ENCODE results near the gene UBE2O. TPM values are rescaled to one million over a fixed set of nuclear protein-coding genes. Genes with fewer than 3 reads are reported as not detected.

UBE2O gene
- polyA plus RNA-seq, 2 donors, result 8.1 to 9.2 TPM

DNA sequence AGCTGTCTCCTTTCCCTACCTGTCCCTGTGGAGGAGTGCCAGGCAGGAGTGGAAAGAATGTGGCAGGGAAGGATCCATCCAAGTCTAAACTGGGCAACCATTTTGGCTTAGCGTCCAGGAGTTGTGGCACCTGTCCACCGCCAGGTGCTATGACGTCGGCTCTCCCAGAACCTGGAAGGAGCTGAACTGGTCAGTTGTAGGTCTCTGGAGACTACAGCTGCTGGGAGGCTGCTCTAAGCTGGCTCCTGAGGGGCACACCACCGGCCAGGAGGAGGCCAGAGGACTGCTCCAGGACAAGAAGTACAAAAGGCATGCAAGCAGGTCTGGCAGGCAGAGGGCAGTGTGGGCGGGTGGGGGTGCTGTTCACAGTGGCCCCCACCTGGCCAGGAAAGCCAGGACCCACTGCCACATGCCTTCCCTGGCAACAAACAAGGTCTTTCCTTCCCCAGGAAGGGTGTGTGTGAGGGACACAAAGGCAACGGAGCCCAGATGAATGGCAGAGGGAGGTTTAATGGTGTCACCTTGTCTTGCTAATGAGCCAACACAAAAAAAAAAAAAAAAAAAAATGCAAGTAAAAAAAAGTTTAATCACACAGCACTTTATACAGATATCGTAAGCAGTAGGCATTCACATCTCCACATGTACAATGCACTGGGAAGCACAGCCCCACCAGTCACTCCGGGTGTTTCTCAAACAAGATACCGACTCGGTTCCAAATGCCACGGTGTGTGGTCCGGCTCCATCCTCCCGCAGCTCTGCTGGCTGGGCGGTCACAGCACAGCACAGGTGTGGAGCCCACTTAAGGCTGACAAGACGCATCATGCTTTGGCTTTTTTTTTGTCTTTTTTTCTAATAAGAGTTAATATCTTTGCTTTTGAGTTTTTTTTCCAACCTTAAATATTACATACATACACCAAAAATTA, 63.7 kb downstream of the UBE2O start:
- H3K27ac ChIP-seq (ENCODE audit: low read depth in 2 of 2, low read length in 1 of 2), result no peak overlapping the region
- WGBS, 2 donors, result 76 to 80% methylated on average over 16 of the region's 16 CpGs

DNA sequence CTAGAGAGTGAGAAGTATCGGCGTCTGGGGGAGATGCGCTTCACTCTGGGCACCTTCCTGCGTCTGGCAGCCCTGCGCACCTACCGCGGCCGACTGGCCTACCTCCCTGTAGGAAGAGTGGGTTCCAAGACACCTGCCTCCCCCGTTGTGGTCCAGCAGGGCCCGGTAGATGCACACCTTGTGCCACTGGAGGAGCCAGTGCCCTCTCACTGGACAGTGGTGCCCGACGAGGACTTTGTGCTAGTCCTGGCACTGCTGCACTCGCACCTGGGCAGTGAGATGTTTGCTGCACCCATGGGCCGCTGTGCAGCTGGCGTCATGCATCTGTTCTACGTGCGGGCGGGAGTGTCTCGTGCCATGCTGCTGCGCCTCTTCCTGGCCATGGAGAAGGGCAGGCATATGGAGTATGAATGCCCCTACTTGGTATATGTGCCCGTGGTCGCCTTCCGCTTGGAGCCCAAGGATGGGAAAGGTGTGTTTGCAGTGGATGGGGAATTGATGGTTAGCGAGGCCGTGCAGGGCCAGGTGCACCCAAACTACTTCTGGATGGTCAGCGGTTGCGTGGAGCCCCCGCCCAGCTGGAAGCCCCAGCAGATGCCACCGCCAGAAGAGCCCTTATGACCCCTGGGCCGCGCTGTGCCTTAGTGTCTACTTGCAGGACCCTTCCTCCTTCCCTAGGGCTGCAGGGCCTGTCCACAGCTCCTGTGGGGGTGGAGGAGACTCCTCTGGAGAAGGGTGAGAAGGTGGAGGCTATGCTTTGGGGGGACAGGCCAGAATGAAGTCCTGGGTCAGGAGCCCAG, 65.8 kb downstream of the UBE2O start:
- Histone ChIP-seq H3K36me3 (ENCODE audit: control insufficient read depth in 2 of 2, insufficient read depth in 2 of 2, low read length in 1 of 2) (peaks cover 0 to 13% of the 10 kb centered on the region in 2 donors), H3K27me3 (ENCODE audit: control insufficient read depth in 1 of 2, insufficient read depth in 2 of 2, low read length in 2 of 2) (no peaks in the 10 kb centered on the region), H3K4me3 (ENCODE audit: low read depth in 1 of 2, low read length in 2 of 2) (no peak overlapping the region), H3K9me3 (ENCODE audit: control insufficient read depth in 2 of 2, insufficient read depth in 1 of 2, low read depth in 1 of 2, low read length in 1 of 2) (no peaks in the 10 kb centered on the region), H3K4me1 (ENCODE audit: control insufficient read depth in 2 of 2, insufficient read depth in 2 of 2, low read length in 1 of 2) (peaks cover 0 to 17% of the 10 kb centered on the region in 2 donors), H3K27ac (ENCODE audit: low read depth in 2 of 2, low read length in 1 of 2) (no peak overlapping the region)
- 88 to 90% methylated on average over 30 to 31 of the region's 31 CpGs for WGBS, 2 donors

More for the DNA sequence above, 63.7 kb downstream of the UBE2O start:
- H3K27me3 ChIP-seq (ENCODE audit: control insufficient read depth in 1 of 2, insufficient read depth in 2 of 2, low read length in 2 of 2), result no peaks in the 10 kb centered on the region
- peaks cover 5 to 16% of the 10 kb centered on the region in 2 donors for H3K36me3 ChIP-seq (ENCODE audit: control insufficient read depth in 2 of 2, insufficient read depth in 2 of 2, low read length in 1 of 2)
- H3K4me1 ChIP-seq (ENCODE audit: control insufficient read depth in 2 of 2, insufficient read depth in 2 of 2, low read length in 1 of 2), result peaks cover 0 to 10% of the 10 kb centered on the region in 2 donors
- H3K9me3 ChIP-seq (ENCODE audit: control insufficient read depth in 2 of 2, insufficient read depth in 1 of 2, low read depth in 1 of 2, low read length in 1 of 2), result no peaks in the 10 kb centered on the region
- no peak overlapping the region for H3K4me3 ChIP-seq (ENCODE audit: low read depth in 1 of 2, low read length in 2 of 2)

DNA sequence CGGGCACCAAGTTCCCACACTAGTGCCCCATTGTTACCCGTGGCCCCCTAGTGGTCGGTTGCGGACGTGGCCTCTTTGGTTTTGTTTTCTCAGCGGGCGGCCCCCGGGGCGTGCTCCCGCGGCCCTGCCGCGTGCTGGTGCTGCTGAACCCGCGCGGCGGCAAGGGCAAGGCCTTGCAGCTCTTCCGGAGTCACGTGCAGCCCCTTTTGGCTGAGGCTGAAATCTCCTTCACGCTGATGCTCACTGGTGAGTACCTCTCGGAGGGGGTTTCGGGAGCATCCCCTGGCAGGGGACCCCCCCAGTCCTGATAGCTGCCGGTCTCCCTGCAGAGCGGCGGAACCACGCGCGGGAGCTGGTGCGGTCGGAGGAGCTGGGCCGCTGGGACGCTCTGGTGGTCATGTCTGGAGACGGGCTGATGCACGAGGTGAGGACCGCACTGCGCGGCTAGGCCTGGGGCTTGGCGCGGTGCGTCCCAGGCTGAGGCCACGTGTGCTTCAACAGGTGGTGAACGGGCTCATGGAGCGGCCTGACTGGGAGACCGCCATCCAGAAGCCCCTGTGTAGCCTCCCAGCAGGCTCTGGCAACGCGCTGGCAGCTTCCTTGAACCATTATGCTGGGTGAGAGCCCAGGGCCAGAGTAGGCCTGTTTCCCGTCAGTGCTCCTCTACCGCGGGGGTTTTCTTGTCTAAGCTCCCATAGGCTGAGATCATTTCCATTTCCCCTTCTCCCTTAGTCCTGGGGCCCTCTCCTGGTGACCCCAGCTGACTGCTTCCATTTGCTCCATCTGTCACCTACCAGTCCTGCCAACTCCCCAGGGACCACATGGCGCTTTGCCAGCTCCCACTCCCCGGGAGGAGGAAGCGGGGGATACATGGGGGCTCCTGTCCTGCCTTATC, 66.8 kb downstream of the UBE2O start:
- peaks cover 0 to 7% of the 10 kb centered on the region in 2 donors for H3K36me3 ChIP-seq (ENCODE audit: control insufficient read depth in 2 of 2, insufficient read depth in 2 of 2, low read length in 1 of 2)
- no peaks in the 10 kb centered on the region for H3K9me3 ChIP-seq (ENCODE audit: control insufficient read depth in 2 of 2, insufficient read depth in 1 of 2, low read depth in 1 of 2, low read length in 1 of 2)
- 32 to 35% methylated on average over 52 of the region's 52 CpGs for WGBS, 2 donors
- H3K27ac ChIP-seq (ENCODE audit: low read depth in 2 of 2, low read length in 1 of 2), result peak overlapping the region in 1 of 2 donors; percentile 5
- H3K4me3 ChIP-seq (ENCODE audit: low read depth in 1 of 2, low read length in 2 of 2), result peak overlapping the region; percentile 65 to 69
- peaks cover 0 to 17% of the 10 kb centered on the region in 2 donors for H3K4me1 ChIP-seq (ENCODE audit: control insufficient read depth in 2 of 2, insufficient read depth in 2 of 2, low read length in 1 of 2)
- H3K27me3 ChIP-seq (ENCODE audit: control insufficient read depth in 1 of 2, insufficient read depth in 2 of 2, low read length in 2 of 2), result no peaks in the 10 kb centered on the region

GRCh38 chr17:76384987-76385891, 67.7 kb downstream of the UBE2O start:
- Histone ChIP-seq H3K36me3 (ENCODE audit: control insufficient read depth in 2 of 2, insufficient read depth in 2 of 2, low read length in 1 of 2) (peaks cover 0 to 7% of the 10 kb centered on the region in 2 donors), H3K27ac (ENCODE audit: low read depth in 2 of 2, low read length in 1 of 2) (peak overlapping the region; percentile 87 to 89), H3K4me1 (ENCODE audit: control insufficient read depth in 2 of 2, insufficient read depth in 2 of 2, low read length in 1 of 2) (peaks cover 0 to 17% of the 10 kb centered on the region in 2 donors), H3K27me3 (ENCODE audit: control insufficient read depth in 1 of 2, insufficient read depth in 2 of 2, low read length in 2 of 2) (no peaks in the 10 kb centered on the region), H3K9me3 (ENCODE audit: control insufficient read depth in 2 of 2, insufficient read depth in 1 of 2, low read depth in 1 of 2, low read length in 1 of 2) (no peaks in the 10 kb centered on the region), H3K4me3 (ENCODE audit: low read depth in 1 of 2, low read length in 2 of 2) (peak overlapping the region; percentile 65 to 69)
- WGBS, 2 donors, result 1 to 2% methylated on average over 74 of the region's 74 CpGs

- peak within 1 kb of the TSS; percentile 87 to 89 for H3K27ac ChIP-seq (ENCODE audit: low read depth in 2 of 2, low read length in 1 of 2)
- no peaks in the 10 kb centered on the region for H3K27me3 ChIP-seq (ENCODE audit: control insufficient read depth in 1 of 2, insufficient read depth in 2 of 2, low read length in 2 of 2)
- H3K4me3 ChIP-seq (ENCODE audit: low read depth in 1 of 2, low read length in 2 of 2), result peak within 1 kb of the TSS; percentile 65 to 69
- H3K36me3 ChIP-seq (ENCODE audit: control insufficient read depth in 2 of 2, insufficient read depth in 2 of 2, low read length in 1 of 2), result peaks cover 0 to 7% of the 10 kb centered on the region in 2 donors
- H3K4me1 ChIP-seq (ENCODE audit: control insufficient read depth in 2 of 2, insufficient read depth in 2 of 2, low read length in 1 of 2), result peaks cover 0 to 17% of the 10 kb centered on the region in 2 donors
- H3K9me3 ChIP-seq (ENCODE audit: control insufficient read depth in 2 of 2, insufficient read depth in 1 of 2, low read depth in 1 of 2, low read length in 1 of 2), result no peaks in the 10 kb centered on the region
- 0 to 1% methylated on average over 96 to 118 of the region's 118 CpGs for WGBS, 2 donors
Measured at GRCh38 chr17:76384222-76384986, 68.5 kb downstream of the UBE2O start, which contains the start of gene SPHK1. Gene SPHK1, plus strand, starts transcription at chr17:76384609. Its CDS starts 1,036 bp downstream, at chr17:76385645.

DNA sequence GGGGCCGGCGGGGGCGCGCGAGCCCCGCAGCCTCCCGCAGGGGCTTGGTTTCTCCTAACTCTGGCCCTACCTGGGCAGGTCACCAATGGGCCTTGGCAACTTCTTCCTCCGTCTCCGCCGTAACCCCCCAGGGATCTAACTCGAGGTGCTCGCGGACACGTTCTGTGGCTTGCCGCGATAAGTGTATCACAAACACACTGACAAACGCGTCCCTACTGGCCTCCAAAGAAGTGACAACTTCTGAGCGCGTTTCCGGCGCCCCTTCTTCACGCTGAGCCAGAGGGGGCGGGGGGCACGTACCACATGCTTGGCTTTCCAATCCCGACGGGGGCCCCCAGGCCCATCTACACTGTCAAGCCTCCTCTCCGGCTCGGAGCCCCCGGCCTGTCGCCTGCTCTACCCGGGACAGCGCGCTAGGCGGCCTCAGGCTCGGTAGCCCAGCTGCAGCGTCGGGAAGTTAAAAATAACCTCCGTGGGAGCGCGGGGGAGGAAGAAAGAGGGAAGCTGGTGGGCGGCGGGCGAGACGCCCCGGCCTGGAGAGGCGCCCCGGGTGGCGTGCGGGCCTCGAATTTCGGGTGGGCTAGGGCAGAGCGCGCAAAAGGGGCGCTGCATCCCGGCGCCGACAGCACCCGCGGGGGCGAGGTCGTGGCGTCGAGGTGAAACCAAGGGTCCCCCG, 69.3 kb downstream of the UBE2O start:
- no peaks in the 10 kb centered on the region for H3K27me3 ChIP-seq (ENCODE audit: control insufficient read depth in 1 of 2, insufficient read depth in 2 of 2, low read length in 2 of 2)
- H3K27ac ChIP-seq (ENCODE audit: low read depth in 2 of 2, low read length in 1 of 2), result peak overlapping the region; percentile 87 to 89
- H3K9me3 ChIP-seq (ENCODE audit: control insufficient read depth in 2 of 2, insufficient read depth in 1 of 2, low read depth in 1 of 2, low read length in 1 of 2), result no peaks in the 10 kb centered on the region
- H3K4me1 ChIP-seq (ENCODE audit: control insufficient read depth in 2 of 2, insufficient read depth in 2 of 2, low read length in 1 of 2), result peaks cover 0 to 17% of the 10 kb centered on the region in 2 donors
- H3K4me3 ChIP-seq (ENCODE audit: low read depth in 1 of 2, low read length in 2 of 2), result peak overlapping the region; percentile 65 to 69
- WGBS, 2 donors, result 0 to 1% methylated on average over 46 to 65 of the region's 65 CpGs
- H3K36me3 ChIP-seq (ENCODE audit: control insufficient read depth in 2 of 2, insufficient read depth in 2 of 2, low read length in 1 of 2), result peaks cover 0 to 7% of the 10 kb centered on the region in 2 donors

DNA sequence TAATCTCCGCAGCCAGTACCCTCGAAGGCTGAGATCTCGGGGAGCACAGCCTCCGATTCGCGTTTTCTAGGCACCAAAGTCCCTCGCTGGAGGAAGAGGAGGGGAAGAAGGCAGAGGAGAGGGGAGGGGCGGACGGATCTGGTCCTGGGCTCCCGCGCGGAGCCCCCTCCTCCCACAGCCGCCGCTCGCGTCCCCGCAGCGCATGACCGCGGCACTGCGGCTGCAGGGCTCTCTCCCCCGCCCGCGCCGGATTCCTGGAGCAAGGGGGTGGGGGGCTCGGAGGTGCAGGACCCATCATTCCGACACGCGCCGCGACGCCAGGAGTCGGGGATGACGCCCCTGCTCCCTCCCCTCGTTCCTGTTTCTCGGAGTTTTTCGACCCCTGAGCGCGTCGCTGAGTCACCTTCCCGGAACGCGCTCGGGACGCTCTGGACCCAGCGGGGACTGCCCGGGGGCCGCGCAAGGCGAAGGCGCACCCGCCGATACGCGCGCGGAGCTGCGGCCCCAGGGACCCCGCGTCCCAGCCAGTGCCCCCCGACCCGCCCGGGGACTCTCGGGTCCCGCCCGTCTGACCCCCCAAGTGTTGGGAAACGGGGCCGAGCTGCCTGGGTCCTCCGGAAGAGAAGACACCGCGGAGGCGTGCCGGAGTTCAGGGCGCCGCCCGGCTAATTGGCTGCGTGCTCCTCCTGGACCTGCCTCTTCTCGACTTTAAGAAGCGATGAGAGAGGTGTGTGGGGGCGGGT, 70.0 kb downstream of the UBE2O start:
- H3K9me3 ChIP-seq (ENCODE audit: control insufficient read depth in 2 of 2, insufficient read depth in 1 of 2, low read depth in 1 of 2, low read length in 1 of 2), result no peaks in the 10 kb centered on the region
- peaks cover 0 to 7% of the 10 kb centered on the region in 2 donors for H3K36me3 ChIP-seq (ENCODE audit: control insufficient read depth in 2 of 2, insufficient read depth in 2 of 2, low read length in 1 of 2)
- H3K4me1 ChIP-seq (ENCODE audit: control insufficient read depth in 2 of 2, insufficient read depth in 2 of 2, low read length in 1 of 2), result peaks cover 0 to 17% of the 10 kb centered on the region in 2 donors
- H3K4me3 ChIP-seq (ENCODE audit: low read depth in 1 of 2, low read length in 2 of 2), result peak overlapping the region; percentile 65 to 69
- no peaks in the 10 kb centered on the region for H3K27me3 ChIP-seq (ENCODE audit: control insufficient read depth in 1 of 2, insufficient read depth in 2 of 2, low read length in 2 of 2)
- WGBS, 2 donors, result 1% methylated on average over 64 to 80 of the region's 80 CpGs
- H3K27ac ChIP-seq (ENCODE audit: low read depth in 2 of 2, low read length in 1 of 2), result peak overlapping the region; percentile 34 to 87

Data from esophagus (tissue), 2 donors.